Smooth muscle cell (in vitro differentiated cells): Measurements from ENCODE around the gene TMEM207. TPM values are rescaled to one million over a fixed set of nuclear protein-coding genes. Genes with fewer than 3 reads are reported as not detected.

ENCODE experiments used
- DNase-seq: peaks from one replicate; lab custom pipeline; 2025; ENCODE audit not compliant: unreplicated experiment; lab: John Stamatoyannopoulos, UW
- H2AFZ ChIP-seq: fragments of 200-600 bp; sonication (generic); 2 replicates; pipeline ENCODE4 v1.6.0; 2016; ENCODE audit warnings: antibody characterized with exemption, low read depth, mild to moderate bottlenecking
- H3F3A ChIP-seq: fragments of 200-600 bp; sonication (generic); 2 replicates; pipeline ENCODE4 v1.6.0; 2017; ENCODE audit warnings: antibody characterized with exemption, low read depth
- H3K27ac ChIP-seq: fragments of 200-600 bp; sonication (generic); 2 replicates; pipeline ENCODE4 v1.5.1; 2016; ENCODE audit warnings: low read depth, mild to moderate bottlenecking
- H3K27me3 ChIP-seq: fragments of 200-600 bp; sonication (generic); 2 replicates; pipeline ENCODE4 v1.6.1; 2016; ENCODE audit warnings: low read depth, mild to moderate bottlenecking
- H3K36me3 ChIP-seq: fragments of 200-600 bp; sonication (generic); 2 replicates; pipeline ENCODE4 v1.5.1; 2016; ENCODE audit warnings: low read depth
- H3K4me1 ChIP-seq: fragments of 200-600 bp; sonication (generic); 2 replicates; pipeline ENCODE4 v1.5.1; 2016; ENCODE audit warnings: low read depth
- H3K4me2 ChIP-seq: fragments of 200-600 bp; sonication (generic); 2 replicates; pipeline ENCODE4 v1.6.0; 2016; ENCODE audit warnings: mild to moderate bottlenecking
- H3K4me3 ChIP-seq: fragments of 200-600 bp; sonication (generic); 2 replicates; pipeline ENCODE4 v1.5.1; 2016; ENCODE audit warnings: mild to moderate bottlenecking
- H3K79me2 ChIP-seq: fragments of 200-600 bp; sonication (generic); 2 replicates; pipeline ENCODE4 v1.6.0; 2016; ENCODE audit warnings: low read depth, mild to moderate bottlenecking
- H3K9ac ChIP-seq: fragments of 200-600 bp; sonication (generic); 2 replicates; pipeline ENCODE4 v1.6.0; 2016; ENCODE audit warnings: low read depth
- H3K9me3 ChIP-seq: fragments of 200-600 bp; sonication (generic); replicated peaks from 2 replicates; pipeline ENCODE4 v1.5.1; 2016; ENCODE audit warnings: low read depth
- H4K20me1 ChIP-seq: fragments of 200-600 bp; sonication (generic); 2 replicates; pipeline ENCODE4 v1.6.0; 2016; ENCODE audit warnings: low read depth
- CTCF ChIP-seq: fragments of 200-600 bp; sonication (generic); IDR thresholded peaks from 2 replicates; pipeline ENCODE4 v1.5.1; 2017; ENCODE audit warnings: borderline replicate concordance, mild to moderate bottlenecking, antibody characterized with exemption; ENCODE audit not compliant: insufficient read depth, poor library complexity, severe bottlenecking
- polyA plus RNA-seq: library from polyadenylated mRNA; unstranded; fragments of >200 nt; fragmentation: Nextera tagmentation; extraction: Ambion mirVana; gene quantifications from 2 replicates; pipeline ENCODE4 v1.2.1, GENCODE V29; 2016
- total RNA-seq: library from RNA; depleted of rRNA; stranded (reverse); fragments of >200 nt; gene quantifications from 2 replicates; pipeline ENCODE4 v1.2.3, GENCODE V29; 2014

Gene TMEM207
- total and polyA plus RNA-seq, 2 experiments from 2014 or later, result not detected

- no peak overlapping the region for H3K4me3 ChIP-seq
- DNase-seq, result no peak
- TF ChIP-seq CTCF, result no peak
- H4K20me1 ChIP-seq, result no peaks in the 10 kb centered on the region
- no peaks in the 10 kb centered on the region for H3K79me2 ChIP-seq
- no peaks in the 10 kb centered on the region for H3K27me3 ChIP-seq
- no peak overlapping the region for H3K4me2 ChIP-seq
- no peaks in the 10 kb centered on the region for H3K36me3 ChIP-seq
- H2AFZ ChIP-seq, result no peak overlapping the region
- no peaks in the 10 kb centered on the region for H3F3A ChIP-seq
- H3K9me3 ChIP-seq, result no peaks in the 10 kb centered on the region
- H3K4me1 ChIP-seq, result peaks cover 14% of the 10 kb centered on the region
- H3K27ac ChIP-seq, result peak overlapping the region; percentile 40
- no peak overlapping the region for H3K9ac ChIP-seq
Observed at GRCh38 chr3:190382082-190382481, 67.6 kb downstream of the TMEM207 start.

GRCh38 chr3:190381441-190381840, 68.3 kb downstream of the TMEM207 start:
- no peak for TF ChIP-seq CTCF
- no peak for DNase-seq
- Histone ChIP-seq H3K27ac (peak overlapping the region; percentile 40), H3K4me1 (peaks cover 8% of the 10 kb centered on the region), H3K79me2 (no peaks in the 10 kb centered on the region), H3K4me2 (no peak overlapping the region), H3K4me3 (no peak overlapping the region), H2AFZ (no peak overlapping the region), H3K9me3 (no peaks in the 10 kb centered on the region), H3K36me3 (no peaks in the 10 kb centered on the region), H4K20me1 (no peaks in the 10 kb centered on the region), H3K9ac (no peak overlapping the region), H3K27me3 (no peaks in the 10 kb centered on the region), H3F3A (no peaks in the 10 kb centered on the region)

GRCh38 chr3:190380184-190380583, 69.5 kb downstream of the TMEM207 start:
- no peak overlapping the region for H3K4me2 ChIP-seq
- H3K36me3 ChIP-seq, result no peaks in the 10 kb centered on the region
- no peak overlapping the region for H3K9ac ChIP-seq
- H3K9me3 ChIP-seq, result no peaks in the 10 kb centered on the region
- no peaks in the 10 kb centered on the region for H3F3A ChIP-seq
- H3K27me3 ChIP-seq, result no peaks in the 10 kb centered on the region
- no peaks in the 10 kb centered on the region for H3K4me1 ChIP-seq
- H3K79me2 ChIP-seq, result no peaks in the 10 kb centered on the region
- H2AFZ ChIP-seq, result no peak overlapping the region
- no peak for TF ChIP-seq CTCF
- no peak overlapping the region for H3K4me3 ChIP-seq
- no peaks in the 10 kb centered on the region for H4K20me1 ChIP-seq
- no peak for DNase-seq
- H3K27ac ChIP-seq, result no peak overlapping the region

Other genes starting within 250 kb of the TMEM207 start
- 25.5 and 30.5 TPM in 2 replicates for gene CLDN1, start 127.5 kb downstream of the TMEM207 start, total RNA-seq
- 3.8 and 6.2 TPM in 2 replicates for gene CLDN1, start 127.5 kb downstream of the TMEM207 start, polyA plus RNA-seq
- gene CLDN16, start 61.7 kb downstream of the TMEM207 start, total RNA-seq, result 0.13 and 0.45 TPM in 2 replicates
- 0.40 TPM in 1 of 2 replicates, not detected in the other for gene CLDN16, start 61.7 kb downstream of the TMEM207 start, polyA plus RNA-seq
- 49.1 and 53.5 TPM in 2 replicates for gene IL1RAP, start 64.2 kb upstream of the TMEM207 start, total RNA-seq
- 13.5 and 16.5 TPM in 2 replicates for gene IL1RAP, start 64.2 kb upstream of the TMEM207 start, polyA plus RNA-seq